ENCODE data around the gene SEMA5B.

Gene SEMA5B

DNA sequence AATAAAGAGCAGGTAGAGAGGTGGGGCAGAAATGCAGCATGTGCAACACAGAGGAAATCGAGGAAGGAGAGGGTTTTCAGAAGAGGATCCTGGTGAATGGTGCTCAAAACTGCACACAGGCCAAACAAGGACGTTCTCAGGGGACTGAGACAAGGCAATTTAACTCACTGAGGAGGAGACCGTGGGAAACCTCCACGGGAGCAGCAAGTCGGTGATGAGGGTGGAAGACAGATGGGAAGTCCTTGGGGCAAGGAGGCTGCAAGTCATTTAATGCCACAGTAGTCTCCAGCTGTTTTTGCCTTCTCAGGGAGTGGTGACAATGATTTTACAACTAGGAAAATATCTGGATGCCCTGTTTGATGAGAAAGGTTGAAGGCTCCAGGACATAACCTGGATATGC, 27.8 kb upstream of the SEMA5B start:
- no peak for DNase-seq (ENCODE audit: low spot score)
- TF ChIP-seq, protein P1, sequence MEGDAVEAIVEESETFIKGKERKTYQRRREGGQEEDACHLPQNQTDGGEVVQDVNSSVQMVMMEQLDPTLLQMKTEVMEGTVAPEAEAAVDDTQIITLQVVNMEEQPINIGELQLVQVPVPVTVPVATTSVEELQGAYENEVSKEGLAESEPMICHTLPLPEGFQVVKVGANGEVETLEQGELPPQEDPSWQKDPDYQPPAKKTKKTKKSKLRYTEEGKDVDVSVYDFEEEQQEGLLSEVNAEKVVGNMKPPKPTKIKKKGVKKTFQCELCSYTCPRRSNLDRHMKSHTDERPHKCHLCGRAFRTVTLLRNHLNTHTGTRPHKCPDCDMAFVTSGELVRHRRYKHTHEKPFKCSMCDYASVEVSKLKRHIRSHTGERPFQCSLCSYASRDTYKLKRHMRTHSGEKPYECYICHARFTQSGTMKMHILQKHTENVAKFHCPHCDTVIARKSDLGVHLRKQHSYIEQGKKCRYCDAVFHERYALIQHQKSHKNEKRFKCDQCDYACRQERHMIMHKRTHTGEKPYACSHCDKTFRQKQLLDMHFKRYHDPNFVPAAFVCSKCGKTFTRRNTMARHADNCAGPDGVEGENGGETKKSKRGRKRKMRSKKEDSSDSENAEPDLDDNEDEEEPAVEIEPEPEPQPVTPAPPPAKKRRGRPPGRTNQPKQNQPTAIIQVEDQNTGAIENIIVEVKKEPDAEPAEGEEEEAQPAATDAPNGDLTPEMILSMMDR (IDR thresholded peaks at IDR 0.05; ENCODE audit: extremely low read depth, missing control alignments), result no peak

DNA sequence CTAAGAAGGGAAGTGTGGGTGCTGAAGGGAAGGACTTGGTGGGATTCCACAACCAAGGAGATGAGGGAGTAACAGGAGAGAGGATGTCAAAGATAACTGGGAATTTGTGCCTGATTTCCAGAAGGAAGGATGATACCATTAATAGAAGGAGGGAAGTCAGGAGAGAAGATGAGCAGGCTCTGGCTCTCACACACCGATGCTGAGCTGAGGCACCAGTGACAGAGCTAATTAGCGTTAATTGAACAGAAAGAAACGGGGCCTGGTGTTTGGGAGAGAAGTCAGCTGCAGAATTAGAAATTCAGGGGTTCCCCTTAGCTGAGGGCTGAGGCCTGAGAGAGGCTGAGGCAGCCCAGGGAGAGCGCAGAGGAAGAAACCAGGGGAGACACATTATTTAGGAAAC, 27.4 kb upstream of the SEMA5B start:
- DNase-seq (ENCODE audit: low spot score), result no peak

DNA sequence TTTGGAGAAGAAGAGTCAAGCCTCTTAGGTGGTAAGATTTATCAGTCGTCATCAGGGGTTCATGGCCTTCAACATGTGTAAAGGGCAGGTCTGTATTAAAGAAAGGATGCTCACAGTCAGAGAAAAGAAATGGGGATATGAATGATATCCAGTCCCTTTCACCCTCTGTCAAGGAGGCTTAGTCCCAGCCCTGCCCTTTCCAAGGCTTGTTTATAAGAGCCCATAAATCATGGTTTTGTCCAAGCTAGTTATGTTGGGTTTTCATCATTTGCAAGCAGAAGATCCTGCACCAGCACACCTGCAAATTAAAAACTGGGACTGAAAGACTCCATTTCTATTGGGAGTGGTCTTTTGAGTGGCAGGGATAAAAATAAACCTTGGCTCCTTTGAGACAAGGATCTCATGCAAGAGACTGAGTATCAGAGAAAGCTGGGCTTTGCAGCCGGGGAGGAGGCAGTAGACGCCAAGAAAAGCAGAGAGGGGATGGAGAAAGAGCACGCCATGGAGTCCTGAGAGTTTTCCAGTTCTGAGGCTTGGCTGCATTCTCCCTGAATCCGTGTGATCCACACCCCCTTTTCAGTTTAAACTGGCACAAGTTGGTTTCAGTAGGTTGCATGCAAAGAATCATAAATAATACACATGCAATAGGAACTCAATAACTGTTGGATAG, 26.7 kb upstream of the SEMA5B start:
- TF ChIP-seq, protein P1 (IDR thresholded peaks at IDR 0.05; ENCODE audit: extremely low read depth, missing control alignments), result no peak
- DNase-seq (ENCODE audit: low spot score), result no peak

More for the DNA sequence above, 27.4 kb upstream of the SEMA5B start:
- TF ChIP-seq, protein P1 (IDR thresholded peaks at IDR 0.05; ENCODE audit: extremely low read depth, missing control alignments), result no peak

DNA sequence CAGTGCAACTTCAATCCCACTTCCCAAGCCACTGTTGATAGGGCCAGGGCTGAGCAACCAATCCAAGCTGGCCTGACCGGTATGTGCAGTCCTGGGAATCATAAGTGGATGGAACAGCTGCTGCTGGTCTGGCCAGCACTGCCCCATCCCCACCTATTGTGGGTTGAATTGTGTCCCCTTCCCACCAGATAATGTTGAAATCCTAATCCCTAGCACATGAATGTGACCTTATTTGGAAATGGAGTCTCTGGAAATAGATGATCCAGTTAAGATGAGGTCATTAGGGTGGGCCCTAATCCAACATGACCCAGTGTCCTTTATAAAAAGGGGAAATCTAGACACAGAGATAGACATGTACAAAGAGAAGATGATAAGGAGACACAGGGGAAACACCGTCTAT, 25.5 kb upstream of the SEMA5B start:
- TF ChIP-seq, protein P1 (IDR thresholded peaks at IDR 0.05; ENCODE audit: extremely low read depth, missing control alignments), result no peak
- no peak for DNase-seq (ENCODE audit: low spot score)

DNA sequence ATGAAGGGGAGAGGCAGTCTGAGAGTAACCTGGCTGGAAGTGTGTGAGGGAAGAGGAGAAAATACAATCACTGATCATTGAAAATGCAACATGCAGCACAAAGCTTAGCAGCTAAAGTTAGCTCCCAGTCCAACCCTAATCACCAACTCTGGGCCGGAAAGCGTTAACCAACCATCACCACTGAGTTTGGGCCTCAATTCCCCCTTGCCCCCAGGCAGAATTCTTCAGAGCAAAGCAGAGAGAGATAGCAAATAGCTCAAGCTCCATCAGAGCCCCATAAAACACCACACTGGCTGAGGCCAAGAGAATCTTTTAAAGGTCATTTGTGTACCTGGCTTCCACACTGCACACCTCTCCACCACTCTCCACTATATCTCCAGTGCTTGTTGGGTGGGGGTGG, 23.1 kb upstream of the SEMA5B start:
- no peak for DNase-seq (ENCODE audit: low spot score)
- TF ChIP-seq, protein P1 (IDR thresholded peaks at IDR 0.05; ENCODE audit: extremely low read depth, missing control alignments), result no peak

DNA sequence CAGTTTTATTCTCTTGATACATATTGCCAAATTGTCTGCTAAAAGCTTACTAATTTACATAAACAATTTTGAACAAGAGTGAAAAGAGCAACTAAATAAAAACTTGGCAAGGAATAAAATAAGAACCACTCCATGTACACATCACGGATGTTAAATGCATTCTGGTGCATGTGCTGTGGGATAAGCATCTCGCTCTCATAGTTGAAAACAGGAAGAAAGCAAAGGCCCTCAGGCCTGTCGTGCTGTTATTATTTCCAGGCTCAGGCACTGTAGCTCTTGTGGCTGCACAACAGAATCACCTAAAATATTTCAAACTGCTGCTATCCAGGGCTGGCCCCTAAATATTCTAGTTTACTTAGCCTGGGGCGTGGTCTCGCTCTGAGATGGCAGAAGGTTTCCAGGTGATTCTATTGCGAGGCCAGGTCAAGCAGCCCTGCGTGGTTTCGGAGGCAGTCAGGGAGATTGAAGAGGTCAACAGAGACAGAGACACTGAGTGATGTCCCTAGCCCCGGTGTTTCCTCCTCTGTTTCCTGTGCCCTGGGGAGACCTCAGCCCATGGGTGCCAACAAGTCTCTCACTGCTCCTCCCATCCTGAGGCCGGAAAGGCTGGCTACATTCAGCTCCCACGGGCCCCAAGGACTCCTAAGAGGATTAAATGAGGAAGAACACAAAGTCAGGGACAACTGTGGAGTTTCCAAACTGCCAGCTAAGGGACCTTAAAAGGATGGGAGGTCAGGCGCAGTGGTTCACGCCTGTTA, 21.1 kb upstream of the SEMA5B start:
- TF ChIP-seq, protein P1 (IDR thresholded peaks at IDR 0.05; ENCODE audit: extremely low read depth, missing control alignments), result no peak
- DNase-seq (ENCODE audit: low spot score), result no peak

DNA sequence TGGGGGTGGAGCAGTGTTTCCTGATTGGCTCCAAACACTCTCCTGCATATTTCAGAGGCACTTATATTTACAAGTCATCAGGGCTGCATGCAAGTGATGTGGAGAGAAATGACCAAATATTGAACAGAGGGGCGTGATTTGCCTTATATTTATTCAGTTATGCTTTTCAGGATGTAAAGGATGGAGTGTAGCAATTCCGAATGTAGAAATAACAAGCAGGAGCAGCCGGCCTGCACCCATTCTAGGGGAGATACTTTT, 19.4 kb upstream of the SEMA5B start:
- TF ChIP-seq, protein P1 (IDR thresholded peaks at IDR 0.05; ENCODE audit: extremely low read depth, missing control alignments), result no peak
- DNase-seq (ENCODE audit: low spot score), result no peak

Data from GM20000 (cell line).